Right atrium auricular region (tissue), 2 donors: ENCODE measurements around the gene KLK7. TPM values are rescaled to one million over a fixed set of nuclear protein-coding genes. Genes with fewer than 3 reads are reported as not detected.

Source experiments
- DNase-seq: peaks from one replicate; pipeline ENCODE4 v3.0.0-alpha.2; 2019; ENCODE audit warnings: low spot score
- H3K27ac ChIP-seq, 2 donors: fragments of 200-600 bp; sonication (generic); 1 replicate in 1 of 2; 2 replicates in 1 of 2; pipeline ENCODE4 v1.5.1; 2016 to 2019
- H3K27me3 ChIP-seq, 2 donors: fragments of 200-600 bp; sonication (generic); one replicate each; pipeline versions ENCODE4 v1.5.1 to v1.6.0; 2017 to 2019
- H3K36me3 ChIP-seq: fragments of 200-600 bp; sonication (generic); one replicate; pipeline ENCODE4 v1.5.1; 2016
- H3K4me1 ChIP-seq, 2 donors: fragments of 200-600 bp; sonication (generic); one replicate each; pipeline versions ENCODE4 v1.5.1 to v1.6.0; 2017 to 2019
- H3K4me3 ChIP-seq, 2 donors: fragments of 200-600 bp; sonication (generic); 1 replicate in 1 of 2; 2 replicates in 1 of 2; pipeline ENCODE4 v1.5.1; 2017 to 2019; ENCODE audit warnings: mild to moderate bottlenecking in 1 of 2, moderate library complexity in 1 of 2
- H3K9me3 ChIP-seq, 2 donors: fragments of 200-600 bp; sonication (generic); one replicate each; pipeline ENCODE4 v1.5.1; 2019
- total RNA-seq, 2 donors: library from RNA; depleted of rRNA; stranded (reverse); fragments of >200 nt; gene quantifications; one replicate each; pipeline ENCODE4 v1.1.0, GENCODE V29; 2016
- TF ChIP-seq, protein P1 (sequence below), 2 donors: fragments of 200-600 bp; sonication (generic); IDR thresholded peaks; one replicate each; pipeline ENCODE4 v1.5.1; 2019; ENCODE audit warnings: antibody characterized with exemption in 2 of 2

Gene KLK7
- total RNA-seq, 2 donors from 2014 or later, result 1.5 to 1.6 TPM

- no peaks in the 10 kb centered on the region for H3K4me1 ChIP-seq
- no peak overlapping the region for H3K27ac ChIP-seq
- TF ChIP-seq, protein P1, sequence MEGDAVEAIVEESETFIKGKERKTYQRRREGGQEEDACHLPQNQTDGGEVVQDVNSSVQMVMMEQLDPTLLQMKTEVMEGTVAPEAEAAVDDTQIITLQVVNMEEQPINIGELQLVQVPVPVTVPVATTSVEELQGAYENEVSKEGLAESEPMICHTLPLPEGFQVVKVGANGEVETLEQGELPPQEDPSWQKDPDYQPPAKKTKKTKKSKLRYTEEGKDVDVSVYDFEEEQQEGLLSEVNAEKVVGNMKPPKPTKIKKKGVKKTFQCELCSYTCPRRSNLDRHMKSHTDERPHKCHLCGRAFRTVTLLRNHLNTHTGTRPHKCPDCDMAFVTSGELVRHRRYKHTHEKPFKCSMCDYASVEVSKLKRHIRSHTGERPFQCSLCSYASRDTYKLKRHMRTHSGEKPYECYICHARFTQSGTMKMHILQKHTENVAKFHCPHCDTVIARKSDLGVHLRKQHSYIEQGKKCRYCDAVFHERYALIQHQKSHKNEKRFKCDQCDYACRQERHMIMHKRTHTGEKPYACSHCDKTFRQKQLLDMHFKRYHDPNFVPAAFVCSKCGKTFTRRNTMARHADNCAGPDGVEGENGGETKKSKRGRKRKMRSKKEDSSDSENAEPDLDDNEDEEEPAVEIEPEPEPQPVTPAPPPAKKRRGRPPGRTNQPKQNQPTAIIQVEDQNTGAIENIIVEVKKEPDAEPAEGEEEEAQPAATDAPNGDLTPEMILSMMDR (IDR thresholded peaks at IDR 0.05), result no peak
- no peaks in the 10 kb centered on the region for H3K27me3 ChIP-seq
- H3K9me3 ChIP-seq, result no peaks in the 10 kb centered on the region
- DNase-seq, result no peak
- H3K4me3 ChIP-seq, result no peak overlapping the region
- no peaks in the 10 kb centered on the region for H3K36me3 ChIP-seq
These were observed 1.5 kb downstream of the KLK7 start for GRCh38 chr19:50982186-50982585.

GRCh38 chr19:50981587-50982146 lies 2.0 kb downstream of the KLK7 start:
- Histone ChIP-seq H3K9me3 (no peaks in the 10 kb centered on the region), H3K36me3 (no peaks in the 10 kb centered on the region), H3K4me1 (no peaks in the 10 kb centered on the region), H3K4me3 (no peak overlapping the region), H3K27ac (no peak overlapping the region), H3K27me3 (no peaks in the 10 kb centered on the region)
- TF ChIP-seq, protein P1 (IDR thresholded peaks at IDR 0.05), result no peak
- DNase-seq, result no peak

GRCh38 chr19:50980208-50980607 lies 3.5 kb downstream of the KLK7 start:
- Histone ChIP-seq H3K4me3 (no peak overlapping the region), H3K27ac (no peak overlapping the region), H3K4me1 (no peaks in the 10 kb centered on the region), H3K36me3 (no peaks in the 10 kb centered on the region), H3K9me3 (no peaks in the 10 kb centered on the region), H3K27me3 (no peaks in the 10 kb centered on the region)
- TF ChIP-seq, protein P1 (IDR thresholded peaks at IDR 0.05), result no peak
- no peak for DNase-seq

DNA sequence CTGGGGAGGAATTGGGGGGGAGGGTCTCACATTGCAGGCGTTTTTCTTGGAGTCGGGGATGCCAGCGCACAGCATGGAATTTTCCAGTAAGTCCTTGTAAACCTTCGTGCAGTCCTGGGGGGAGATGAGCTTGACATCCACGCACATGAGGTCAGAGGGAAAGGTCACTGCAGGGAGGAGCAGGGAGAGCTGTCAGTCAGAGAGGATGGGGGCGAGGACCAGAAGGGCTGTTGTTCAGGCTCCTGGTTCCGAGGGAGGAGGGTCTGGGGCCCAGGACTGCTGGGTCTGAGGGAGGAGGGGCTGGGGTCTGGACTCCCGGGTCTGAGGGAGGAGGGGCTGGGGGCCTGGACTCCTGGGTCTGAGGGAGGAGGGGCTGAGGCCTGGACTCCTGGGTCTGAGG lies 4.0 kb downstream of the KLK7 start:
- H3K4me3 ChIP-seq, result no peak overlapping the region
- no peaks in the 10 kb centered on the region for H3K9me3 ChIP-seq
- no peak for DNase-seq
- TF ChIP-seq, protein P1 (IDR thresholded peaks at IDR 0.05), result no peak
- no peaks in the 10 kb centered on the region for H3K27me3 ChIP-seq
- no peak overlapping the region for H3K27ac ChIP-seq
- H3K36me3 ChIP-seq, result no peaks in the 10 kb centered on the region
- H3K4me1 ChIP-seq, result no peaks in the 10 kb centered on the region

DNA sequence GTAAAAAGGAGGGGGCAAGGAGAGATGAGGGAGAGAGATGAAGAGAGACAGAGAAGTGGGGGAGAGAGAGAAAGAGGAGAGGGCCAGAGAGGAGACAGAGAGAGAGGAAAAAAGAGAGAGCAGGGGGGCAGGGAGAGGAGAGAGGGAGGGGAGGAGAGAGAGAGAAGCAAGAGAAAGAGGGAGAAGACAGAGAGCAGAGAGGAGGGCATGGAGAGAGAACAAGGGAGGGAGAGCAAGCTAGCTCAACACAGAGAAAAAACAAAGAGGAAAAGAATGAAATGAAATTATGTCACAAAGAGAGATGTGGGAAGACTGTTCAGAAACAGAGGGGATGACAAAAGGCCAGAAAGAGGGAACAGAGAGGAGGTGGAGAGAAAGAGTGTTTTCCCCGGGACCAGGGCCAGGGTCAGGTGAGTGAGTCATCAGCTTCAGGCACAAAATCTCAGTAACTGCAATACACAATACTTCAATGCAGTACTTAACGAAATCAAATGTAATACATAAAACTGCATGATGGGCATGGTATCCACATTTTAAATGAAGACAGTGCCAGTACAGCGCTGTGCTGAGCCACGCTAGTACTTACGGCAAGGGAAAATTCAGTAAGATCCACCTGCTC lies 4.8 kb downstream of the KLK7 start:
- Histone ChIP-seq H3K36me3 (no peaks in the 10 kb centered on the region), H3K9me3 (no peaks in the 10 kb centered on the region), H3K4me1 (no peaks in the 10 kb centered on the region), H3K4me3 (no peak overlapping the region), H3K27ac (no peak overlapping the region), H3K27me3 (no peaks in the 10 kb centered on the region)
- no peak for DNase-seq
- TF ChIP-seq, protein P1 (IDR thresholded peaks at IDR 0.05), result no peak

- DNase-seq, result no peak
- Histone ChIP-seq H3K27ac (no peak overlapping the region), H3K36me3 (no peaks in the 10 kb centered on the region), H3K9me3 (no peaks in the 10 kb centered on the region), H3K27me3 (no peaks in the 10 kb centered on the region), H3K4me1 (no peaks in the 10 kb centered on the region), H3K4me3 (no peak overlapping the region)
- TF ChIP-seq, protein P1 (IDR thresholded peaks at IDR 0.05), result no peak
These were observed 6.1 kb downstream of the KLK7 start for GRCh38 chr19:50977626-50978025.
